GM12801 (cell line): ENCODE data around the gene IFI35.

Source experiments
- CTCF ChIP-seq: IDR thresholded peaks from one replicate; pipeline ENCODE4 v1.5.1; 2011; ENCODE audit warnings: control low read depth; ENCODE audit not compliant: insufficient read length; ENCODE audit errors: extremely low read depth

The IFI35 gene

GRCh38 chr17:43016216-43016615 lies 9.6 kb downstream of the IFI35 start:
- TF ChIP-seq CTCF = no peak

GRCh38 chr17:43018008-43018853 lies 11.6 kb downstream of the IFI35 start:
- TF ChIP-seq CTCF = no peak

- TF ChIP-seq CTCF = no peak
Observed at GRCh38 chr17:43018932-43019331, 12.3 kb downstream of the IFI35 start.

- TF ChIP-seq CTCF = no peak
Observed at GRCh38 chr17:43019418-43019817, 12.8 kb downstream of the IFI35 start.

GRCh38 chr17:43020030-43020621 lies 13.5 kb downstream of the IFI35 start:
- no peak for TF ChIP-seq CTCF

GRCh38 chr17:43020789-43021740 lies 14.5 kb downstream of the IFI35 start:
- no peak for TF ChIP-seq CTCF
